HPDE6-E6E7 (cell line): ENCODE data around the gene SMS.

Source experiments
- DNase-seq: peaks from one replicate; pipeline ENCODE4 v3.0.0; 2011; ENCODE audit warnings: missing footprints; ENCODE audit errors: extremely low spot score

The SMS gene

DNA sequence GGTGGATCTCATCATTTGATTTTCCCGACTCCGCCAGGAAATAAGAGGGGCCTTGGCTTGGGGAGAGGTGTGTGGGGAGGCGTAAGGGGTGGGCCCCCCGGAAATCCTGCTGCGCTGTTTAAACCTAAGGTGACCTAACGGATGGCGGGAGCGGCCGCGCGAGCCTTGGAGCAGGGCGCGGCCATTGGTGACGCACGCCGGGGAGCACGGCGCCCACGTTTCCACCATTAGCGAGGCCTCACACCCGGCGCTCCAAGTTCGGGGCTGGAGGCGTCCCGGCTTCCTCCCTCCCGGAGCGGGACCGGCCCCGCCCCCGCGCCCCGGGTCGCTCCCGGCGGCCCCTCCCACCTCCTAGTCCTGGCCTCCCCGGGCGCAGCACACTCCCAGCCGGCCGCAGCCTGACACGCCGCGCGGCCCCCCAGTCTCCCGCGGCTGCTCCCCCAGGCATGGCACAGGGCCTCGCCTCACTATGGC is at the start of gene SMS:
Gene SMS (plus strand): TSS at position 354 of the 474 bp plus-strand sequence. CDS start 116 bp downstream, at position 470.
- DNase-seq = no peak

DNA sequence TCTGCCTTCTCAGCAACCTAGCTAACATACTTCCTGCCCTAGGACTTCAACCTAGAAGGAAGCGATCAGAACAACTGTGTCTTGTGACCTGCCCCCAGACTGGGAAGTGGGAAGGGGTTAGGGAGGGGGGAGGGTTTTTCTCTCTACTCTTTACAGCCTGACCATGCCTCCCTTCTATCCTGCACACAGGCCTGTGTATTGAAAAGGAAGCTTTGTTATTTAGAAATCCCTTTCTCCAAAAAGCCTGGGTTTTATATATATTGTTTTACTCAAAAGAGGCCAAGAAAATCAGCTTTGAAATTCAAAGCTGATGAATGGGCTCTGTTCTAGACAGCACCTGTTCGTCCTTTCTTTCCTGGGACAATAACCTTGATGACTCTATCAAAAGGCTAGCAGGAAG is 35.2 kb upstream of the SMS start:
- DNase-seq = no peak

DNA sequence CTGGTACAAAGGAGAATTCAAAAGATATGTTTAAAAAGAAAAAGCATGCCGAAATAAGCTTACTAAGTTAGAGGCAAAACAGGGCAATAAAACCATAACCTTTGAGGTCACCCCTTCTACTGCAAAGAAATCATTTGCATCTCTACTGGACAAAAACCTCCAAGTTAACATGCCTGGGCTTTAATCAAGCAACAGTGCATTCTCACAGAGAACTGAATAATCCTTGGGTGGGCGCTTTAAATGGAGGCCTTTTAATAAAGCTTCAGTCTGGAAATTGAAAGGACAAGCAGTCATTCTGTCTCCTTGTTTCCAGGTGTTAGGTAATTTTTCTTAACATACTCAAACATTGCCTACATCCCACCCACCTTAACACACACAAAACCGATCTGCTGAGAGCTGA is 34.6 kb upstream of the SMS start:
- no peak for DNase-seq

DNA sequence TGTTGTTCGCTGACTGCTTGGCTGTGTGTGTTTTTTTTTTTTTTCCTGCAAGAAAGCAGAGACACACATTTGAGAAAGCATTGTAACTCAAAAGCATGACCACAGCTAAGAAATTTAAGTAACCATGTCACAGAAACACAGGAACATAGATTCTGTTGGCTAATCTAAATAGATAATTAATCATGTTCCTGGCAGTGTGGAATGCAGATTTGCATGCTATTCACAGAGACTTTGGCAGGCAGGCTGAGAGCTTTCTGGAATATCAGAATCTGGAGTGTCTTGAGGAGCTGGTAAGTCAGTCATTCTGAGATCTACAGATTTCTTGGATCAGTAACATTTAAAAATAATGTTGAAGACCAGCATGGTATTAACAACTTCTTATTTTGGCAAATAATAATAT is 33.2 kb upstream of the SMS start:
- DNase-seq = no peak

DNA sequence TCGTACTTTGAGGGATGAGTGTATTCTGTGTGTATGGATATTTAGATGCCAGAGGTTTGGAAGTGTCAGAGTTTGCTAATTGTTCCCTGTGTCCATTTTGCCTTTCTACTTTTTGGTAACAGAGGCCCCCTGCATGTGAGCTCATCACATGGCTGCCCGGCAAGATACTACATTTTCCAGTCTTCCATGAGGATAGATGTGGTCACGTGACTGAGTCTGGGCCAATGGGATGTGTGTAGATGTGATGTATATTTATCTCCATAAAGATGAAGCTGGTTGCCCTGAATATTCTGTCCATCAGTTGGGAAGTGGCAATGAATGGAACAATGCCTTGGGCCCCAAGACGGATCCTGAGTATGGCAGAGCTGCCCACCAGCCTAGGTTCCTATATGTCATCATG is 29.0 kb upstream of the SMS start:
- no peak for DNase-seq

DNA sequence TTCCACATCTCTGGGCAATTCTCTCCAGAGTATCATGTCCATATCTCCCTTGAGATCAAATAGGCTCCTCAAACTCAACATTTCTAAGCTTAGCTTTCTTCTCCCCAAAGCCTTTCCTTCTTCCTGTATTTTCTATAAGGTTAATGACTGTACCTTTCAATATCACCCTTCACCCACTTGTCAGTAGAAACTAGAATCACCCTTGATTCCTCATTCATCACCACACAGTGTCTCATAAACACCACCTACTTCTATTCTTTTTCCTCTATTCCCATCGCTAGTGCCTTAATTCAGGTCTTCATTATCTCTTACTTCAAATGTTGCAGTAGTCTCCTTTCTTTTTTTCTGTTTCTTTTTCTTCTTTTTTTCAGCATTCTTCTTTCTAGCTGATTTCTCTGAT is 28.3 kb upstream of the SMS start:
- DNase-seq = no peak

DNA sequence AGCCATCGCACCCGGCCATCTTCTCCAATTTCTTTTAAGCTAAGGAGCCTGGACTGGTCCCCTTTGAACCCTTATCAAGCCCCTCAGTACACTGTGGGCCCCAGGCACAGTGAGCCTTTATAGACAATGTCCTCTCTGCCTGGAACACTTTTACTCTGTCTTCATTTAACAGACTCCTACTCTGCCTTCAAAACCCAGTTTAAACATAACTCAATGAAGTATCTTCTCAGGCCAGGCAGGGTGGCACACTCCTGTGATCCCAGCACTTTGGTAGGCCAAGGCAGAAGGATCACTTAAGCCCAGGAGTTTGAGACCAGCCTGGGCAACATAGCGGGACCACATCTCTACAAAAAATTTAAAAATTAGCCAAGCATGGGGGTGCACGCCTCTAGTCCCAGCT is 27.5 kb upstream of the SMS start:
- no peak for DNase-seq

DNA sequence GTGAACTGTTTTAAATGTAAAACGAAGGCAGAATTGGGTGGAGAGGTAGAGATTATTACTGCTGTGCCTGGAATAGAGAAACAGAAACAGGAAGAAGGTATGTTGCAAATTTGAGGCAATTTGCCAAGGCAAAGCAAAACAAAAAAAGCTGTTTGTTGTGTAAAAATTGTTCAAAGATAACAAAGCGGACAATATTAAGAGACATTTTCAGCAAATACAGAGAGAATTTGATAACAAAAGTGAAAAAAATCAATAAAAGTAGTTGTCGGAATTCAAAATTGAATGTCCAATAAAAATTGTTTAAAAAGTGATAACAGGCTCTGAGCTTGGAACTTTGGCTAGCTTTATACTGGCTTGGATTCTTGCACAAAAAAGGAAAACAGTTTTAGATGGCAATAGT is 14.4 kb upstream of the SMS start:
- no peak for DNase-seq

DNA sequence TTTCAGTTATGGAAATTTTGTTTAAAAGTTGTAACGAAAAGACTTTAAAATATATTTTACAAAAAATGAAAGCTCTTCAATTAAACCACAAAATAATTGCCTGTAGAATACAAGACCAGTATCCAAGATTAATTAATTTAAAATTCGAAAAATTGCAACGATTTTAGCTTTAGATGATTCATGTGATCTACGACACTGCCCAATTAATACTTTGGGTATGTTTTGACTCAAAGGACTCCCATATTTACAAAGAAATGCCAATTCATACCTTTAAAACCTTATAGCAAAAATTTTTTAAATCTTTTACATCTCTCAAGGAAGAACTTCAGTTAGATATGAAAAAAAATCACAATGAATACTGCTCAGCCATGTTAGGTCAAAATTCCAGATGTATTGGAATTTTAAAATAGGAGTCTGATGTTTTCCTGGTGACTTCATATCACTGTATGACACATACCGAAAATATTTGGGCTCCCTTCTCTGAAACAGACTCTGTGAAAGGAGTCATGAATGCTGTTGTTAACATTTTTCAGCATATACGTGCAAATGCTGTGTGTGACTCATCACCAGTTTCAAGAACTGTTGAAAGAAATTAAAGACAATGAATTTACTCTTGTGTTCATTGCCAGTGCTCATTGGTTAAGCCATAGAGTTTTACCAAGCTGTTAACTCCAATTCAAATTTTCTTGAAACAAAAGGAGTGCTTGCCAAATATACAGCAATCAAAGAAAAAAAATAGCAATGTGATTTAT is 13.8 kb upstream of the SMS start:
- peak; percentile 58 for DNase-seq

DNA sequence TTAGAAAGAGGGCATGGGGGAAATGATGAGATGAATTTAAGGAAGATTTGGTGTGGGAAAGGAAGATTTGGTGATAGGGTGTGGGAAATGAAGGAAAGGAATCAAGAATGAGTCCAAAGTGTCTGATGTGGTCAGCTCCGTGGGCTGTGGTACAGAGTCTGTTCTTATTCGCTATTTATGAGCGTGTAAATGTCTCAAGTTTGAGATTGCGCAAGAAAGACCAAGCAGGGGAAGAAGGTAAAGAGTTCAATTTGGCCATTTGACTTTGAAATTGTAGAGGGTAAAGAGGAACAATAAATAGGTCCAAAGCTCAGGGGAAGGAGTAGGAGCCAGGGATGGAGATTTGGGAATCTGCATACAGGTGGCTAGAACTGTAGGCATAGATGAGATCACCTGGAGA is 11.3 kb upstream of the SMS start:
- no peak for DNase-seq

DNA sequence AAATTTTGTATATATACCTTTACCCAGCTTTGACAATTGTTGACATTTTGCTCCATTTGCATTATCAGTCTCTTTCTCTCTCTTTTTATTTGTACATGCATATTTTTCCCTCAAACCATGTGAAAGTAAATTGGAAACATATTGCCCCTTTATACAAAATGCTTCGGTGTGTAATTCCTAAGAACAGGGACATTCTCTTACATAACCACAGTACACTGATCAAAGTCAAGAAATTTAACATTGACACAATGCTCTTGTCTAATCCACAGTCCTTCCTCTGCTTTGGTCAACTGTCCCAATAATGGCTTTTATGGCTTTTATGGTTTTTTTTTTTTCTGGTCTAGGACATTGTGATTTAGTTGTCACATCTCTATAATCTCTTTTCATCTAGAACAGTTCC is 9.5 kb upstream of the SMS start:
- no peak for DNase-seq

DNA sequence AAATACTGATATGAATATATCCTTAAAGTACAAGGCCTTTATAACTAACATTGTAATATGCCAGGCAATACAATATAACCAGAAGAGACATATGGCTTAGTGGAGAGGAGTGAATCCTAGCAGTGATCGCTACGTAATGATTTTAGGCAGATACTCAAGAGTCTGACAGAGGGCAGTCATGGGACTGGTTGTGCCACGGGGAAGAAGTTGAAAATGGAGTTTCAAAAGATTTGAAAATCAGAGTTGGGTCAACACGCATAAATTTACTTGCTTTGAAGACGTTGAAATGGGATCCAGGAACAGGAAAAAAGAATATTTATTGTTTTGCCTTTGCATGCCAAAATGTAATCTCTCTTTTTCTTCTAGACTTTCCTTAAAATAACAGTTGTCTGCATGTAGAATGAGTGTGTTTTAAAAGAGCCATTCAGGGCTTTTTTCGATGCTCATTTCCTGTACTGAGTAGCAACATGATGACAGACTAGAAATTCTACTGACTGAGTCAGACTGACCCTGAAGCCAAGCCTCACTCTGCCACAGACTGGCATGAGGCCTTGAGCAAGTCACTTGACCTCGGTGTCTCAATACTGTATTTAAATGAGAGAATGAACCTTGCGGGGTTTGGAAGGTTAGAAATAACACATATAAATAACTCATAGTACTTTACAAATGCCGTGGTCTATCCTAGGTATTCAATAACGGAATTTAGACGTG is 8.1 kb upstream of the SMS start:
- DNase-seq = peak; percentile 54

DNA sequence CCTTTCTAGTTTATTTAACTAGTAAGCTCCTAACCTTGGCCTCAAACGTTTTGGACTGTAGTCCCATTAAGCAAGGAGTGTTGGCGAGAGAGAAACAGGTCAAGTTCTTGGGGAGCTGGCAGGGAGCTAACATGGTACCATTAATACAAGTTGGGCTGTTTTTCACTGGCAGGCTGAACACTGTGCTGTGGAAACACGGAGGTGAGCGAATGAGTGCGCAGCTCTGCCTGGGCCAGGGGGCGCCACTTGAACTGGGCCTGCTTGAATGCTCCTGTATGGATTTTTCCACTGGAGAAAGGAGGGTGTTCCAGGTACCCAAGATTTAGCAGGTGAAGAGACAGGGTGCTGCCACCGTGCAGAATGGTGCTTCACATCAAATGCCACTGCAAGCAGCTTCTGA is 7.4 kb upstream of the SMS start:
- no peak for DNase-seq

DNA sequence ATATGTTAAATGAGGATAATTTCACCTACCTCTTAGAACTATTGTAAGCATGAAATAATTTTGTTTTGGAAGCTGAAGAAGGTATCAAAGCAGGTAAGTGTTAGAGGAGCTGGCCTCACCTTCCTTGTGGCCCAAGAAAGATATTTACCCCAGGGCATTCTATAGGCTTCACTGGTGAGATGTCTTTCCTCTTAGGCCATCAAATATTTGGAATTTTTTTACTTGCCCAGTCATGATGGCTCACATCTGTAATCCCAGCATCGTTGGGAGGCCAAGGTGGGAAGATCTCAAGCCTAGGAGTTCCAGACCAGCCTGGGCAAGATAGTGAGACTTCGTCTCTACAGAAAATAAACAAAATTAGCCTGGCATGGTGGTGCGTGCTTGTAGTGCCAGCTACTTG is 6.1 kb upstream of the SMS start:
- DNase-seq = no peak

DNA sequence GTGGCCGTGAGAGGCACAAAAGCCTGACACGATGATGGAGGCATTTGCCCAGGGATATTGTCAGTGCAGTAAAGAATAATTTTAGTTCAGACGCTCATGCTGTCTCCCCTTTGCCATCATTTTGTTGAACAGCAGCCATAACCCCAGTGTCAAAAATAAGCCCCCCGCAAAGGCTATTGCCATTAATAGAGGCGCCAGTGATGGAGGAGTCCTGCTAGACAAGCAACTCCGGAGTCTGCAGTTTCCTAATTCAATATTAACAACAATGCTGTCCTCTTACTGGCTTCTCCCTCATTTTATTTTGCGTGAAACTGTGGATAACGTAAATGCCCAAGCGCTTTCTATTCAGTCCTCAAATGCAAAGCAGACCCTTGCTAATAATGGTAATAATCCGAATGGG is 603 bp upstream of the SMS start:
- no peak for DNase-seq

DNA sequence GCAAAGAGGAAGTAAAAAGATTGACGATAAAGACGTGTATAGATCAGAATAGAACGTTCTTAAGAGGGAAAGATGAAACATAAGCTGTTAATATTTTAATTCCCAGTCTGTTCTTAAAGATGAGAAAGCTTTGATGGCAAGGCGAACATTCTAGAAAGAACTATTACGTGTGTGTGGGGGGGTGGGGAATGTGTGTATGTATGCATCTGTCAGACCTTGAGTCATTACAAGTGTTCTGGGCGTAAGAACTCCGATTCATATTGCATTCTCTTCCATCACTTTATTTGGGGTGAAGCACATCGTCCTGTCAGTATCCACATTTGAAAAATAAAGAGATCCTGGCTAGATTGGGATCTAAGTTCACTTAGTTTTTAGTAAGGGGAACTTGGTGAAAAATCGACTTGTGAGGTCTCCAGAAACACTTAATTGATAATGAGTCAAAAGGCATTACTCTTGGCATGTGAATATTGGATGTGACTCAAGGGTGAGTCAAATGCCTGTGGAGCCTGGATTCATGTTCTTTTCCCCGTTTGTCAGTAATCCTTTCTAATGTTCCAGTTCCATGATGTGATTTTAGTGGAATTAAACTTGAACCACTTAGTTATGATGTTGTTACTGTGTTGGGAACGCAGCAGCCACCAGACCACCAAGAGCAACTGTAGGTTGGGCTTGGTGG is 3.1 kb downstream of the SMS start:
- peak; percentile 54 for DNase-seq

DNA sequence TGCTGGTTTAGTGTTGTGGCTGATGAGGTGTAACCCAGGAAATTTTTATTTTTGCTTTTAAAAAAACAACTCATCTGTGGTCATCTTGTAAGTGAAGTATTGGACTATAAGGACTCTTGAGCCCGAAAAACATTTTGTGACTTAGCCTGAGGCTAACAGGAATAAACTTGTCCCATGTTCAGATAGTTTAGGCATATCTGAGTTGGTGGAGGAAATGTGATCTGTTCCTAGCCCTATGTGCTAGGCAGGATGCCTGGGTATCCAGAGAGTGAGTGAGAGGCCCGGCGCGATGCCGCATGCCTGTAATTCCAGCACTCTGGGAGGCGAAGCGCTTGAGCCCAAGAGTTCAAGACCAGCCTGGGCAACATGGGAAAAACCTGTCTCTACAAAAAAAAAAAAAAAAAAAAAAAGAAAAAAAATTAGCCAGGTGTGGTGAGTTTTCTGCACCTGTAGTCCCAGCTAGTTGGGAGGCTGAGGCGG is 3.7 kb downstream of the SMS start:
- no peak for DNase-seq

DNA sequence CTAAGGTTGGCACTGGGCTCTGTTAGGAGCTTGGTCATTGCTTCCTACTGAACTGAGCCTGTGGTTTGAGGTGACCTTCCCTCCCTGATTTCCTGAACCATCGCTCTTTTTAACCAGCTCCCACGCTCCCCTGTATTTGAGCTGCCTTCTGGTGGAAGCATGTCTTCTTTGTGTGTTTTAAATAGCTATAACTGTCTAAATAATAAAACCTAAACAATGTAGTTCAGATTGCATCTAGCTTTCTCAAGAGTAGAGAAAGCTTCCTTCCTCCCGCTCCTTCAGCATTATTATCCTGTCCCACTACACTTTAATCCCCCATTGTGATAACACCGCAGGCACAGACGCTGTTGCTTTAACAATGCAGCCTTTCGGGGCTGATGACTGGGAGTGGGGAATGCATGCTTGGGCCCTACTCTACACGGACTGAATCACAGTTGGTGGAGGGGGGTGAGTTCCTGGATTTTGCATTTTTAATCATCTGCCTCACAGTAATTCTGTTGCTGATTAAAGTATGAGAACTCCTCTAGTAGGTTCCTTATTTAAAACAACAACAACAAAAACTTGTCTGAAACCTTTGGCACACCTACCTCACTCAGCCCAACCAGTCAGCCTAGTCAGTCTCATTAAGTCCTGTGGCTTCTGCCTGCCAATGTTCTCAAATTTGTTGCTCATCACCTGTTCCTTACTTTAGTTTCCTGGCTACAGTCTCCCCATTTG is 6.6 kb downstream of the SMS start:
- DNase-seq = no peak

DNA sequence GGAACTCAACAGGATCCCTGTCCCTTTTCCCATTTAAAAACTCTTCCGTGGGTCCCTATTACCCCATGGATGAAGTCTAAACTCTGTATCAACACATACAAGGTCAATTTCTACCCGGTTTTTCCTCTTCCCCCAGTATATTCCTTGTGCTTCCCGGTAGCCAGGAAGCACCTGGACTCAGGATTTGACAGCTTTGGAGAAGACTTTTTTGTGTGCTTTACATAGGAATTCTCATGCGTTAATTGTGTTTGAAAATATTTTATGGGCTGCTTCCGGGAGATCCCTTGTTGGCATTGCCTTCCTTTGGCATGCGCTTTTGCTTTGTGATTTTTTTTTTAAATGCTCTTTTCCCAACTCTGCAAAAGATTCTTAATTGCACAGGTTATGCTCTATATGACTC is 7.2 kb downstream of the SMS start:
- DNase-seq = no peak

DNA sequence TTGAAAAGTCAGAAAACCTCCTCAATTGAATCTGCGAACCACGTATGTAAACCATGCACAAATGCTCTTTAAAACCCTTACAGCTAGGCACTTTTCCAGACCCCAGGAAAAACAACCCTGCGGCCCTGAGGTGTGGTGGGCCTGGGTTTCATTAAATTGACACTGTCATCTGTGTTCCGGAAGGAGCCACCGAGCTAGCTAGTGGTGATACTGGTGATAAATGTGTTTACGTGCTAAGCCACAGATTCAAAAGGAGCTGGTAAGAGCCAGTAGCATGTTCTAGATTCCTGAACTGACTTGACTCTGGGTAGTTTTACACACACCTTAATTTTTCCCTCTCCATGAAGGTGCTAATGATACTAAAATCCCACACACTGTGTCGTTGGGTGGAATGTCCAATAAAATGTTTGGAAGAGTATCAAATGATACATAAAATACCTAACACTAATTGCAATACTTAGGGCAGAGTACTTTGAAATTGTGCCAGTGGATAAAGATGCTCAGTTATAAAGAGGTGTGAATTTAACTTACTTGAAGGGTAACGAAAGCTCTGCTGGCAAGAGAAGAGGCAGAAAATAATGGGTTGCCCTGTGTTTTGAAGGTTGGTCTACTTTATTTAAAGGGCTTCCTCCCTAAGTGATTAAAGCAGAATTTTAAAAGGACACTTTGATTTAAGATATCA is 8.5 kb downstream of the SMS start:
- DNase-seq = no peak

DNA sequence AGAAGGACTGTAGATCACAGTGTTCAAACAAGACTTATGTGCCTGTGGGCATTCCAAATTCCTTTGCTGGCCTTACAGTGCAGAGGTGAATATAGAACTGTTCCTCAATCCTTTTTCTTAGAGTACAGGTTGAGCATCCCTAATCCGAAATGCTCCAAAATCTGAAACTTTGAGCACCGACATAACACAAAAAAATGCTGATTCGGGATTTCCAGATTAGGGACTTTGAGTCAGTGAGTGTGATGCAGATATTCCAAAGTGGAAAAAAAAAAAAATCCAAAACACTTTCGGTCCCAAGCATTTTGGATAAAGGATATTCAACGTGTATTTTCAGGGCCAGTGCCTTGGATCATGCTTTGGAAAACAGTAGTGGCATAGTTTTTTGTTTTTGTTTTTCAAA is 9.2 kb downstream of the SMS start:
- no peak for DNase-seq
